Fibroblast of lung (primary cell): Measurements from ENCODE around the gene STX7. TPM values are rescaled to one million over a fixed set of nuclear protein-coding genes. Genes with fewer than 3 reads are reported as not detected.

Experiments
- DNase-seq, 2 donors: peaks; one replicate each; pipeline versions ENCODE4 v3.0.0 to v3.0.0-alpha.2; 2010; ENCODE audit warnings: low read depth in 2 of 2
- H2AFZ ChIP-seq: 2 replicates; pipeline ENCODE4 v1.5.1; 2012; ENCODE audit warnings: low read length, control low read depth, inconsistent platforms
- H3K27ac ChIP-seq: 2 replicates; pipeline ENCODE4 v1.5.1; 2011; ENCODE audit warnings: low read length, control low read depth; ENCODE audit not compliant: insufficient read depth
- H3K27me3 ChIP-seq: 2 replicates; pipeline ENCODE4 v1.5.1; 2011; ENCODE audit warnings: mild to moderate bottlenecking, low read length; ENCODE audit not compliant: control insufficient read depth, insufficient read depth
- H3K36me3 ChIP-seq: 2 replicates; pipeline ENCODE4 v1.5.1; 2011; ENCODE audit warnings: low read length; ENCODE audit not compliant: control insufficient read depth, insufficient read depth
- H3K4me1 ChIP-seq: 2 replicates; pipeline ENCODE4 v1.5.1; 2011; ENCODE audit warnings: low read length; ENCODE audit not compliant: control insufficient read depth, insufficient read depth; ENCODE audit errors: extremely low read depth
- H3K4me2 ChIP-seq: 2 replicates; pipeline ENCODE4 v1.5.1; 2011; ENCODE audit warnings: low read length, control low read depth; ENCODE audit not compliant: insufficient read depth; ENCODE audit errors: extremely low read depth
- H3K4me3 ChIP-seq, 4 experiments: fragments of 200-600 bp in 1 of 4; sonication (generic) in 1 of 4; replicated peaks in 1 of 4; 2 replicates each; pipeline ENCODE4 v1.5.1; 2011 to 2016; ENCODE audit warnings: low read length in 4 of 4, low read depth in 3 of 4, mild to moderate bottlenecking in 3 of 4, control low read depth in 2 of 4, inconsistent platforms in 1 of 4, mixed read lengths in 1 of 4; ENCODE audit not compliant: insufficient read depth in 1 of 4; ENCODE audit errors: control extremely low read depth in 1 of 4
- H3K79me2 ChIP-seq: 2 replicates; pipeline ENCODE4 v1.5.1; 2012; ENCODE audit warnings: mild to moderate bottlenecking, low read length, inconsistent platforms; ENCODE audit not compliant: control insufficient read depth, insufficient read depth
- H3K9ac ChIP-seq: 2 replicates; pipeline ENCODE4 v1.5.1; 2011; ENCODE audit warnings: mild to moderate bottlenecking, low read length, control low read depth; ENCODE audit not compliant: insufficient read depth
- H3K9me3 ChIP-seq: 2 replicates; pipeline ENCODE4 v1.5.1; 2012; ENCODE audit warnings: low read depth, low read length; ENCODE audit not compliant: control insufficient read depth, insufficient read depth
- H4K20me1 ChIP-seq: 2 replicates; pipeline ENCODE4 v1.5.1; 2011; ENCODE audit warnings: low read length; ENCODE audit not compliant: control insufficient read depth, insufficient read depth; ENCODE audit errors: extremely low read depth
- CTCF ChIP-seq, 2 donors: IDR thresholded peaks in 1 of 2; conservative IDR thresholded peaks in 1 of 2; 1 replicate in 1 of 2; 2 replicates in 1 of 2; pipeline ENCODE4 v1.5.1; 2011 to 2012; ENCODE audit warnings: low read length in 2 of 2, control low read depth in 1 of 2, inconsistent platforms in 1 of 2, low read depth in 1 of 2, mild to moderate bottlenecking in 1 of 2
- EZH2 ChIP-seq: IDR thresholded peaks from 2 replicates; pipeline ENCODE4 v1.5.1; 2012; ENCODE audit warnings: low read length, control low read depth, mild to moderate bottlenecking; ENCODE audit errors: missing control alignments
- polyA plus RNA-seq, 2 donors: library from polyadenylated mRNA; depleted of rRNA in 1 of 2; stranded (reverse) in 1 of 2; unstranded in 1 of 2; fragments of >200 nt; gene quantifications; 2 replicates each; pipeline ENCODE4 v1.2.1, GENCODE V29; 2011 to 2012; ENCODE audit warnings: missing spikeins in 1 of 2
- total RNA-seq: library from RNA; depleted of rRNA; stranded (reverse); fragments of >200 nt; gene quantifications from 2 replicates; pipeline ENCODE4 v1.2.1, GENCODE V29; 2014

STX7 gene
- total and polyA plus RNA-seq, 2 donors (not counting 1 experiment from before 2014, with no cell fraction given) = 52.1 to 53.0 TPM

- peaks cover 2% of the 10 kb centered on the region for H3K4me1 ChIP-seq
- no peak overlapping the region for H3K4me3 ChIP-seq
- no peaks in the 10 kb centered on the region for H4K20me1 ChIP-seq
- peaks cover 28% of the 10 kb centered on the region for H3K79me2 ChIP-seq
- peak; percentile 32 to 57 for DNase-seq
- H3K27ac ChIP-seq = no peak overlapping the region
- H2AFZ ChIP-seq = no peak overlapping the region
- no peaks in the 10 kb centered on the region for H3K9me3 ChIP-seq
- H3K36me3 ChIP-seq = no peaks in the 10 kb centered on the region
- H3K9ac ChIP-seq = no peak overlapping the region
- no peak overlapping the region for H3K4me2 ChIP-seq
- TF ChIP-seq EZH2 (no peak), CTCF (conservative IDR thresholded peaks at IDR 0.05 in 1 of 2, IDR thresholded peaks at IDR 0.05 in 1 of 2; ENCODE audit: low read depth in 1 of 2, low read length in 2 of 2) (no peak)
- H3K27me3 ChIP-seq = no peaks in the 10 kb centered on the region
These were observed 21.6 kb downstream of the STX7 start for GRCh38 chr6:132491303-132491702.

- Histone ChIP-seq H3K27ac (no peak overlapping the region), H3K79me2 (peaks cover 28% of the 10 kb centered on the region), H4K20me1 (no peaks in the 10 kb centered on the region), H3K9me3 (no peaks in the 10 kb centered on the region), H3K27me3 (no peaks in the 10 kb centered on the region), H3K4me2 (no peak overlapping the region), H3K4me3 (no peak overlapping the region), H2AFZ (no peak overlapping the region), H3K9ac (no peak overlapping the region), H3K36me3 (no peaks in the 10 kb centered on the region), H3K4me1 (peaks cover 2% of the 10 kb centered on the region)
- TF ChIP-seq EZH2 (no peak), CTCF (conservative IDR thresholded peaks at IDR 0.05 in 1 of 2, IDR thresholded peaks at IDR 0.05 in 1 of 2; ENCODE audit: low read depth in 1 of 2, low read length in 2 of 2) (no peak)
- no peak for DNase-seq
These were observed 22.3 kb downstream of the STX7 start for GRCh38 chr6:132490478-132491204.

- Histone ChIP-seq H3K4me2 (no peak overlapping the region), H3K9ac (no peak overlapping the region), H2AFZ (no peak overlapping the region), H3K4me3 (no peak overlapping the region), H4K20me1 (no peaks in the 10 kb centered on the region), H3K4me1 (peaks cover 2% of the 10 kb centered on the region), H3K27ac (no peak overlapping the region), H3K79me2 (peaks cover 28% of the 10 kb centered on the region), H3K27me3 (no peaks in the 10 kb centered on the region), H3K36me3 (no peaks in the 10 kb centered on the region), H3K9me3 (no peaks in the 10 kb centered on the region)
- no peak for DNase-seq
- TF ChIP-seq CTCF (conservative IDR thresholded peaks at IDR 0.05 in 1 of 2, IDR thresholded peaks at IDR 0.05 in 1 of 2; ENCODE audit: low read depth in 1 of 2, low read length in 2 of 2) (no peak), EZH2 (no peak)
These were observed 22.9 kb downstream of the STX7 start for GRCh38 chr6:132490024-132490423.
